GM23338 (cell line): Measurements from ENCODE around the gene PPP1R37. TPM values are rescaled to one million over a fixed set of nuclear protein-coding genes. Genes with fewer than 3 reads are reported as not detected.

Experiments
- ATAC-seq: fragments of 200-7000 bp; cut with Tn5 transposase; 3 replicates; pipeline ENCODE4 v1.9.1; 2020
- DNase-seq: peaks from one replicate; pipeline ENCODE4 v3.0.0-alpha.2; 2015; ENCODE audit warnings: low spot score
- H2AFZ ChIP-seq: fragments of 200-600 bp; sonication (generic); 2 replicates; pipeline ENCODE4 v1.8.0; 2016; ENCODE audit warnings: antibody characterized with exemption, mild to moderate bottlenecking, moderate library complexity
- H3F3A ChIP-seq: fragments of 200-600 bp; sonication (generic); replicated peaks from 2 replicates; pipeline ENCODE4 v1.8.0; 2017; ENCODE audit warnings: antibody characterized with exemption, mixed run types, low read depth
- H3K27ac ChIP-seq: fragments of 200-600 bp; sonication (generic); 2 replicates; pipeline ENCODE4 v1.6.1; 2016; ENCODE audit warnings: low read depth
- H3K27me3 ChIP-seq: fragments of 200-600 bp; sonication (generic); 2 replicates; pipeline ENCODE4 v1.8.0; 2016; ENCODE audit warnings: mild to moderate bottlenecking, mixed run types, moderate library complexity; ENCODE audit not compliant: insufficient read depth
- H3K36me3 ChIP-seq: fragments of 200-600 bp; sonication (generic); 2 replicates; pipeline ENCODE4 v1.8.0; 2016; ENCODE audit warnings: mild to moderate bottlenecking; ENCODE audit not compliant: insufficient read depth
- H3K4me1 ChIP-seq: fragments of 200-600 bp; sonication (generic); 2 replicates; pipeline ENCODE4 v1.8.0; 2016; ENCODE audit warnings: mild to moderate bottlenecking, moderate library complexity; ENCODE audit not compliant: insufficient read depth
- H3K4me2 ChIP-seq: fragments of 200-600 bp; sonication (generic); 2 replicates; pipeline ENCODE4 v1.7.1; 2017; ENCODE audit warnings: mixed run types
- H3K4me3 ChIP-seq: fragments of 200-600 bp; sonication (generic); 2 replicates; pipeline ENCODE4 v1.6.1; 2016; ENCODE audit warnings: mixed run types
- H3K79me2 ChIP-seq: fragments of 200-600 bp; sonication (generic); replicated peaks from 2 replicates; pipeline ENCODE4 v1.8.0; 2017; ENCODE audit warnings: mild to moderate bottlenecking; ENCODE audit not compliant: insufficient read depth
- H3K9me2 ChIP-seq: fragments of 200-600 bp; sonication (generic); 2 replicates; pipeline ENCODE4 v1.8.0; 2017; ENCODE audit not compliant: insufficient read depth
- H4K20me1 ChIP-seq: fragments of 200-600 bp; sonication (generic); replicated peaks from 2 replicates; pipeline ENCODE4 v1.8.0; 2017; ENCODE audit warnings: mild to moderate bottlenecking; ENCODE audit not compliant: insufficient read depth
- H3K27ac Mint-ChIP-seq: 2 replicates; pipeline ENCODE4 v1.8.0; 2020; ENCODE audit warnings: inconsistent platforms, mild to moderate bottlenecking, moderate library complexity, mixed read lengths
- H3K27me3 Mint-ChIP-seq: 3 replicates; pipeline ENCODE4 v1.8.0; 2022; ENCODE audit warnings: low read depth, mild to moderate bottlenecking, moderate library complexity, mixed read lengths, inconsistent platforms; ENCODE audit not compliant: insufficient read depth, poor library complexity
- H3K36me3 Mint-ChIP-seq: 3 replicates; pipeline ENCODE4 v1.8.0; 2021; ENCODE audit warnings: low read depth, mild to moderate bottlenecking, inconsistent platforms, moderate library complexity, mixed read lengths
- H3K4me1 Mint-ChIP-seq: 3 replicates; pipeline ENCODE4 v1.8.0; 2020; ENCODE audit warnings: mild to moderate bottlenecking, inconsistent platforms, mixed read lengths
- H3K4me3 Mint-ChIP-seq: 3 replicates; pipeline ENCODE4 v1.8.0; 2021; ENCODE audit warnings: moderate library complexity, mild to moderate bottlenecking, inconsistent platforms, mixed read lengths
- H3K9me3 Mint-ChIP-seq: 3 replicates; pipeline ENCODE4 v1.8.0; 2020; ENCODE audit warnings: moderate library complexity, mild to moderate bottlenecking, inconsistent platforms, mixed read lengths
- CREB1 ChIP-seq: fragments of 250-450 bp; sonication (Bioruptor Pico); IDR thresholded peaks from 2 replicates; pipeline ENCODE4 v1.5.0; 2020; ENCODE audit warnings: low read depth, mild to moderate bottlenecking, moderate library complexity
- CTCF ChIP-seq, 2 experiments: fragments of 200-600 bp in 1 of 2; sonication (generic) in 1 of 2; conservative IDR thresholded peaks; 2 replicates each; pipeline versions ENCODE4 v1.5.1 to v1.6.1; 2016 to 2017; ENCODE audit warnings: antibody characterized with exemption in 2 of 2, low read depth in 2 of 2, mild to moderate bottlenecking in 2 of 2, moderate library complexity in 1 of 2
- ETS1 ChIP-seq: IDR thresholded peaks from 2 replicates; pipeline ENCODE4 v1.6.1; 2016; ENCODE audit warnings: antibody characterized with exemption
- EZH2 ChIP-seq: fragments of 200-600 bp; sonication (generic); IDR thresholded peaks from one replicate; pipeline ENCODE4 v1.8.0; 2017; ENCODE audit warnings: antibody characterized with exemption, mild to moderate bottlenecking, low read depth; ENCODE audit not compliant: unreplicated experiment
- EZH2phosphoT487 ChIP-seq: fragments of 200-600 bp; sonication (generic); IDR thresholded peaks from one replicate; pipeline ENCODE4 v1.8.1; 2018; ENCODE audit warnings: antibody characterized with exemption; ENCODE audit not compliant: unreplicated experiment
- NANOG ChIP-seq: IDR thresholded peaks from 2 replicates; pipeline ENCODE4 v1.6.1; 2016; ENCODE audit warnings: antibody characterized with exemption, borderline replicate concordance
- POLR2AphosphoS5 ChIP-seq: IDR thresholded peaks from 2 replicates; pipeline ENCODE4 v1.6.1; 2016; ENCODE audit warnings: antibody characterized with exemption, low read depth
- REST ChIP-seq: IDR thresholded peaks from one replicate; pipeline ENCODE4 v1.6.1; 2018; ENCODE audit warnings: antibody characterized with exemption; ENCODE audit not compliant: unreplicated experiment
- STAT1 ChIP-seq: IDR thresholded peaks from one replicate; pipeline ENCODE4 v1.6.1; 2016; ENCODE audit warnings: antibody characterized with exemption; ENCODE audit not compliant: unreplicated experiment
- ZNF114 ChIP-seq: fragments of 250-450 bp; sonication (Bioruptor Pico); IDR thresholded peaks from 2 replicates; pipeline ENCODE4 v1.5.0; 2020; ENCODE audit warnings: mild to moderate bottlenecking, moderate library complexity
- ZNF331 ChIP-seq: fragments of 250-450 bp; sonication (Bioruptor Pico); IDR thresholded peaks from 2 replicates; pipeline ENCODE4 v1.5.0; 2020; ENCODE audit warnings: low read depth, mild to moderate bottlenecking, moderate library complexity
- ZNF462 ChIP-seq: fragments of 250-450 bp; sonication (Bioruptor Pico); IDR thresholded peaks from 2 replicates; pipeline ENCODE4 v1.5.0; 2020; ENCODE audit warnings: mild to moderate bottlenecking, moderate library complexity
- polyA plus RNA-seq: library from polyadenylated mRNA; unstranded; fragments of >200 nt; fragmentation: Nextera tagmentation; extraction: Ambion mirVana; gene quantifications from 2 replicates; pipeline ENCODE4 v1.2.1, GENCODE V29; 2016
- total RNA-seq: library from RNA; depleted of rRNA; stranded (reverse); fragments of >200 nt; shearing (Covaris generic); gene quantifications from 2 replicates; pipeline ENCODE4 v1.2.3, GENCODE V29; 2014

PPP1R37 gene
- total and polyA plus RNA-seq, 2 experiments from 2014 or later, result 6.9 to 47.2 TPM

- TF ChIP-seq ZNF462 (CRISPR knock-in tag), result no peak
These were observed 10.2 kb downstream of the PPP1R37 start (continued) for GRCh38 chr19:45103156-45103507.

- Mint-ChIP-seq H3K27ac (no peak overlapping the region; the same call in 1 of the 2 replicates), H3K36me3 (peaks cover 4% of the 10 kb centered on the region; the same call in 2 of the 3 replicates), H3K4me1 (peaks cover 52% of the 10 kb centered on the region), H3K4me3 (no peak overlapping the region; the same call in 2 of the 3 replicates), H3K27me3 (peaks cover 2% of the 10 kb centered on the region), H3K9me3 (no peaks in the 10 kb centered on the region)
- peak; percentile 28 for ATAC-seq
- no peak overlapping the region for H3K27ac ChIP-seq
- H2AFZ ChIP-seq, result no peak overlapping the region
- H3K79me2 ChIP-seq, result peaks cover 95% of the 10 kb centered on the region
- H3K4me1 ChIP-seq, result peaks cover 12% of the 10 kb centered on the region; the same call in 1 of the 2 replicates
- H3K4me3 ChIP-seq, result no peak overlapping the region
- no peaks in the 10 kb centered on the region for H3K27me3 ChIP-seq
- no peak overlapping the region for H3K4me2 ChIP-seq
- peaks cover 57% of the 10 kb centered on the region for H4K20me1 ChIP-seq
- DNase-seq, result no peak
- H3F3A ChIP-seq, result no peaks in the 10 kb centered on the region
- no peaks in the 10 kb centered on the region for H3K9me2 ChIP-seq
- H3K36me3 ChIP-seq, result no peaks in the 10 kb centered on the region
- TF ChIP-seq EZH2phosphoT487 (no peak), CTCF (conservative IDR thresholded peaks at IDR 0.05; ENCODE audit: low read depth in 2 of 2) (no peak), EZH2 (no peak), CREB1 (CRISPR knock-in tag) (no peak), STAT1 (no peak), ETS1 (no peak), REST (no peak), ZNF331 (no peak), NANOG (no peak), POLR2AphosphoS5 (no peak), ZNF114 (CRISPR knock-in tag) (no peak)
These were observed 10.7 kb downstream of the PPP1R37 start for GRCh38 chr19:45103508-45104319.
